H9 (cell line): ENCODE data around the gene HOOK2. TPM values are rescaled to one million over a fixed set of nuclear protein-coding genes. Genes with fewer than 3 reads are reported as not detected.

Source experiments
- DNase-seq: peaks from one replicate; pipeline ENCODE4 v3.0.0-alpha.2; 2017
- H2AFZ ChIP-seq: one replicate; pipeline ENCODE4 v1.6.1; 2013; ENCODE audit warnings: mild to moderate bottlenecking, low read length, control low read depth, moderate library complexity
- H2AK5ac ChIP-seq: 2 replicates; pipeline ENCODE4 v1.6.1; 2013; ENCODE audit warnings: low read length, control low read depth, mixed read lengths; ENCODE audit not compliant: insufficient read length
- H2BK120ac ChIP-seq: one replicate; pipeline ENCODE4 v1.6.1; 2013; ENCODE audit warnings: low read depth, mild to moderate bottlenecking, low read length, control low read depth, inconsistent platforms; ENCODE audit not compliant: poor library complexity, severe bottlenecking
- H2BK12ac ChIP-seq: 2 replicates; pipeline ENCODE4 v1.6.1; 2013; ENCODE audit warnings: low read length, control low read depth, mixed read lengths, low read depth; ENCODE audit not compliant: insufficient read length
- H2BK15ac ChIP-seq: 2 replicates; pipeline ENCODE4 v1.6.1; 2013; ENCODE audit warnings: low read depth, low read length, control low read depth
- H2BK20ac ChIP-seq: one replicate; pipeline ENCODE4 v1.6.1; 2013; ENCODE audit warnings: low read depth, mild to moderate bottlenecking, low read length, control low read depth, inconsistent platforms; ENCODE audit not compliant: poor library complexity, severe bottlenecking
- H2BK5ac ChIP-seq: 2 replicates; pipeline ENCODE4 v1.6.1; 2013; ENCODE audit warnings: low read length, control low read depth, mixed read lengths; ENCODE audit not compliant: insufficient read length
- H3K14ac ChIP-seq: 2 replicates; pipeline ENCODE4 v1.6.1; 2013; ENCODE audit warnings: low read length, control low read depth; ENCODE audit not compliant: insufficient read depth
- H3K18ac ChIP-seq: 2 replicates; pipeline ENCODE4 v1.6.1; 2013; ENCODE audit warnings: low read depth, mild to moderate bottlenecking, mixed read lengths, low read length, control low read depth; ENCODE audit not compliant: insufficient read length
- H3K23ac ChIP-seq: 2 replicates; pipeline ENCODE4 v1.6.1; 2013; ENCODE audit warnings: low read length, control low read depth, mixed read lengths, low read depth; ENCODE audit not compliant: insufficient read length
- H3K23me2 ChIP-seq: 2 replicates; pipeline ENCODE4 v1.6.1; 2013; ENCODE audit warnings: low read depth, mild to moderate bottlenecking, mixed read lengths, low read length, control low read depth; ENCODE audit not compliant: insufficient read length, poor library complexity, severe bottlenecking
- H3K27ac ChIP-seq: 2 replicates; pipeline ENCODE4 v1.5.1; 2013; ENCODE audit warnings: low read length, control low read depth, mixed read lengths, low read depth; ENCODE audit not compliant: insufficient read length
- H3K27me3 ChIP-seq: 2 replicates; pipeline ENCODE4 v1.6.1; 2013; ENCODE audit warnings: low read length, control low read depth, inconsistent platforms; ENCODE audit not compliant: insufficient read depth
- H3K4ac ChIP-seq: 2 replicates; pipeline ENCODE4 v1.6.1; 2013; ENCODE audit warnings: low read depth, mild to moderate bottlenecking, control low read depth, inconsistent platforms, low read length, moderate library complexity
- H3K4me1 ChIP-seq: 2 replicates; pipeline ENCODE4 v1.6.1; 2013; ENCODE audit warnings: low read length, control low read depth, inconsistent platforms; ENCODE audit not compliant: insufficient read depth
- H3K4me2 ChIP-seq: 2 replicates; pipeline ENCODE4 v1.6.1; 2013; ENCODE audit warnings: low read length, control low read depth, mixed read lengths; ENCODE audit not compliant: insufficient read length, insufficient read depth
- H3K56ac ChIP-seq: 2 replicates; pipeline ENCODE4 v1.6.1; 2013; ENCODE audit warnings: low read depth, mild to moderate bottlenecking, mixed read lengths, low read length, control low read depth; ENCODE audit not compliant: insufficient read length
- H3K79me1 ChIP-seq: 2 replicates; pipeline ENCODE4 v1.6.1; 2013; ENCODE audit warnings: low read depth, mild to moderate bottlenecking, moderate library complexity, low read length, control low read depth, inconsistent platforms; ENCODE audit not compliant: insufficient read depth, poor library complexity, severe bottlenecking
- H3K79me2 ChIP-seq: 2 replicates; pipeline ENCODE4 v1.6.1; 2013; ENCODE audit warnings: low read length, control low read depth, inconsistent platforms; ENCODE audit not compliant: insufficient read depth
- H3K9ac ChIP-seq: 2 replicates; pipeline ENCODE4 v1.6.1; 2013; ENCODE audit warnings: low read length, control low read depth, mixed read lengths; ENCODE audit not compliant: insufficient read length; ENCODE audit errors: extremely low read depth
- H3K9me3 ChIP-seq: one replicate; pipeline ENCODE4 v1.6.1; 2013; ENCODE audit warnings: low read depth, low read length, inconsistent platforms; ENCODE audit not compliant: control insufficient read depth
- H3T11ph ChIP-seq: one replicate; pipeline ENCODE4 v1.6.1; 2013; ENCODE audit warnings: mild to moderate bottlenecking, low read length, control low read depth, inconsistent platforms
- H4K20me1 ChIP-seq: one replicate; pipeline ENCODE4 v1.6.1; 2013; ENCODE audit not compliant: control insufficient read depth, insufficient read length, insufficient read depth
- H4K5ac ChIP-seq: 2 replicates; pipeline ENCODE4 v1.6.1; 2013; ENCODE audit warnings: low read depth, mild to moderate bottlenecking, mixed read lengths, low read length, control low read depth; ENCODE audit not compliant: insufficient read length
- H4K8ac ChIP-seq: replicated peaks from 2 replicates; pipeline ENCODE4 v1.6.1; 2013; ENCODE audit warnings: low read length, control low read depth, mixed read lengths, low read depth; ENCODE audit not compliant: insufficient read length
- H4K91ac ChIP-seq: 2 replicates; pipeline ENCODE4 v1.6.1; 2013; ENCODE audit warnings: low read depth, mild to moderate bottlenecking, moderate library complexity, mixed read lengths, low read length, control low read depth; ENCODE audit not compliant: insufficient read length
- H3K27ac Mint-ChIP-seq, 3 experiments: 2 replicates in 2 of 3; 3 replicates in 1 of 3; pipeline ENCODE4 v1.8.0; 2020 to 2021; ENCODE audit warnings: mixed read lengths in 3 of 3, mild to moderate bottlenecking in 1 of 3, moderate library complexity in 1 of 3
- H3K27me3 Mint-ChIP-seq: 2 replicates; pipeline ENCODE4 v1.8.0; 2021; ENCODE audit warnings: low read depth, mild to moderate bottlenecking, moderate library complexity, mixed read lengths
- H3K36me3 Mint-ChIP-seq, 3 experiments: 2 replicates in 2 of 3; 3 replicates in 1 of 3; pipeline ENCODE4 v1.8.0; 2020 to 2021; ENCODE audit warnings: low read depth in 3 of 3, mixed read lengths in 3 of 3; ENCODE audit not compliant: insufficient read depth in 1 of 3
- H3K4me1 Mint-ChIP-seq, 2 experiments: 2 replicates each; pipeline ENCODE4 v1.8.0; 2020; ENCODE audit warnings: mixed read lengths in 2 of 2
- H3K4me3 Mint-ChIP-seq, 2 experiments: 2 replicates in 1 of 2; 3 replicates in 1 of 2; pipeline ENCODE4 v1.8.0; 2020 to 2021; ENCODE audit warnings: mild to moderate bottlenecking in 2 of 2, mixed read lengths in 2 of 2, moderate library complexity in 1 of 2
- H3K9me3 Mint-ChIP-seq, 2 experiments: 2 replicates in 1 of 2; 3 replicates in 1 of 2; pipeline ENCODE4 v1.8.0; 2020; ENCODE audit warnings: mild to moderate bottlenecking in 2 of 2, mixed read lengths in 2 of 2, moderate library complexity in 1 of 2
- WGBS: extraction: QIAGEN DNeasy Blood & Tissue Kit; methylation state at CpG from one replicate; pipeline ENCODE4 v1.1.7; 2013; ENCODE audit warnings: missing lambda C conversion rate, low lambda C conversion rate, mixed read lengths; ENCODE audit not compliant: insufficient read length; ENCODE audit errors: extremely low coverage; 5-methylcytosine and 5-hydroxymethylcytosine counted together
- total RNA-seq: library from RNA; stranded (reverse); gene quantifications from 2 replicates; pipeline ENCODE4 v1.2.1, GENCODE V29; 2021
- TF ChIP-seq, protein P1 (sequence below): fragments of 200-600 bp; sonication (generic); conservative IDR thresholded peaks from 3 replicates; pipeline ENCODE4 v1.8.0; 2021; ENCODE audit warnings: antibody characterized with exemption, mild to moderate bottlenecking

Gene HOOK2
- total RNA-seq, 1 experiment from 2014 or later = 64.7 TPM

DNA sequence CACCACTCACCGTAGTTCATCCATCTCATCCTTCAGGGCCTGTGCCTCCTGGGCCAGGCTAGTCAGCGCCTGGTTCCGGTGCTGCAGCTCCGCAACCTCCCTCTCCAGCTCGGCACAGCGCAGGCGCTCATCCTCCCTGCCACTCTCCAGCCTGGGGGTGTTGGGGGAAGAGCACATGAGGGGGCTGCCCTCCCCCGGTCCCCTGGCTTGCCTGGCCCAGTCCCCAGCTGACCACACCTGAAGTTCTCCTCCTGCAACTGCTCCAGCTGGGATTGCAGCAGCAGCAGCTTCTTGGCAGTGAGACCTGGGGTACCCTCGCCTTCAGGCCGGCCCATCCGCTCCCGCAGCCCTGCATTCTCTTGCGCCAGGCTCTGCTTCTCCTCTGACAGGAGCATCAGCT is 4.4 kb downstream of the HOOK2 start:
- no peak overlapping the region for H3T11ph ChIP-seq
- WGBS = no CpG with 5 or more reads among the region's 13 CpGs

More for the DNA sequence above, 4.4 kb downstream of the HOOK2 start:
- no peaks in the 10 kb centered on the region; the same call in 1 of the 2 replicates for H3K4me1 ChIP-seq
- no peak overlapping the region for H4K91ac ChIP-seq
- H4K8ac ChIP-seq = no peak overlapping the region
- no peak overlapping the region for H3K14ac ChIP-seq
- no peaks in the 10 kb centered on the region for H3K9me3 Mint-ChIP-seq
- H3K36me3 Mint-ChIP-seq = peaks cover 24 to 43% (median 41%) of the 10 kb centered on the region in 3 experiments
- no peaks in the 10 kb centered on the region for H3K79me1 ChIP-seq
- no peak overlapping the region for H2AK5ac ChIP-seq
- no peak overlapping the region for H3K4me3 Mint-ChIP-seq
- H3K4me1 Mint-ChIP-seq = peaks cover 18 to 26% of the 10 kb centered on the region in 2 experiments
- H2BK5ac ChIP-seq = no peak overlapping the region
- no peaks in the 10 kb centered on the region for H3K9me3 ChIP-seq
- TF ChIP-seq, protein P1, sequence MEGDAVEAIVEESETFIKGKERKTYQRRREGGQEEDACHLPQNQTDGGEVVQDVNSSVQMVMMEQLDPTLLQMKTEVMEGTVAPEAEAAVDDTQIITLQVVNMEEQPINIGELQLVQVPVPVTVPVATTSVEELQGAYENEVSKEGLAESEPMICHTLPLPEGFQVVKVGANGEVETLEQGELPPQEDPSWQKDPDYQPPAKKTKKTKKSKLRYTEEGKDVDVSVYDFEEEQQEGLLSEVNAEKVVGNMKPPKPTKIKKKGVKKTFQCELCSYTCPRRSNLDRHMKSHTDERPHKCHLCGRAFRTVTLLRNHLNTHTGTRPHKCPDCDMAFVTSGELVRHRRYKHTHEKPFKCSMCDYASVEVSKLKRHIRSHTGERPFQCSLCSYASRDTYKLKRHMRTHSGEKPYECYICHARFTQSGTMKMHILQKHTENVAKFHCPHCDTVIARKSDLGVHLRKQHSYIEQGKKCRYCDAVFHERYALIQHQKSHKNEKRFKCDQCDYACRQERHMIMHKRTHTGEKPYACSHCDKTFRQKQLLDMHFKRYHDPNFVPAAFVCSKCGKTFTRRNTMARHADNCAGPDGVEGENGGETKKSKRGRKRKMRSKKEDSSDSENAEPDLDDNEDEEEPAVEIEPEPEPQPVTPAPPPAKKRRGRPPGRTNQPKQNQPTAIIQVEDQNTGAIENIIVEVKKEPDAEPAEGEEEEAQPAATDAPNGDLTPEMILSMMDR = no peak
- no peak overlapping the region for H3K4me2 ChIP-seq
- H3K27me3 ChIP-seq = no peaks in the 10 kb centered on the region
- H2BK15ac ChIP-seq = no peak overlapping the region
- H3K27me3 Mint-ChIP-seq = no peaks in the 10 kb centered on the region
- no peak overlapping the region for H3K4ac ChIP-seq
- no peak overlapping the region for H2AFZ ChIP-seq
- no peak overlapping the region for H2BK120ac ChIP-seq
- no peaks in the 10 kb centered on the region for H4K20me1 ChIP-seq
- H3K79me2 ChIP-seq = no peaks in the 10 kb centered on the region
- no peak overlapping the region for H3K9ac ChIP-seq
- no peak overlapping the region for H3K27ac ChIP-seq
- H2BK12ac ChIP-seq = no peak overlapping the region
- no peak overlapping the region; a peak in 1 of 7 replicates for H3K27ac Mint-ChIP-seq
- no peak overlapping the region for H3K18ac ChIP-seq
- H3K23me2 ChIP-seq = peaks cover 3% of the 10 kb centered on the region
- H3K56ac ChIP-seq = no peak overlapping the region
- H2BK20ac ChIP-seq = no peak overlapping the region
- no peak overlapping the region for H3K23ac ChIP-seq
- H4K5ac ChIP-seq = no peak overlapping the region
- no peak for DNase-seq
